ENCODE data around the gene PIEZO1. TPM values are rescaled to one million over a fixed set of nuclear protein-coding genes. Genes with fewer than 3 reads are reported as not detected.

PIEZO1 gene
- total RNA-seq, 2 experiments from 2014 or later, result 269 to 347 TPM

- DNase-seq (peak; percentile 71), ATAC-seq (peak; percentile 20)
- Mint-ChIP-seq H3K36me3 (peaks cover 40% of the 10 kb centered on the region), H3K27ac (peak overlapping the region; percentile 81), H3K4me1 (peaks cover 46% of the 10 kb centered on the region), H3K27me3 (no peaks in the 10 kb centered on the region), H3K9me3 (ENCODE audit: low read depth) (no peaks in the 10 kb centered on the region), H3K4me3 (peak overlapping the region; percentile 82)
- CTCF ChIA-PET, result interaction anchor here (1.0 to 2.5 kb wide), 2 partner anchors 21 to 68 kb away, joined by 5 read pairs; no protein-coding TSS in a partner anchor
Measured at GRCh38 chr16:88804552-88805339, 19.7 kb upstream of the PIEZO1 start.

- H3K27me3 Mint-ChIP-seq, result no peaks in the 10 kb centered on the region
- CTCF ChIA-PET, result interaction anchor here (1.7 to 2.5 kb wide), 4 partner anchors 10 to 67 kb away, joined by 4 to 11 read pairs (median 5); no protein-coding TSS in a partner anchor
Measured at GRCh38 chr16:88804173-88804551, 19.1 kb upstream of the PIEZO1 start.

GRCh38 chr16:88803264-88803987, 18.4 kb upstream of the PIEZO1 start, which contains the start of gene CDT1:
TSS of gene CDT1 (plus strand) at chr16:88803789. CDS start at chr16:88803832, 43 bp downstream.
- Mint-ChIP-seq H3K27ac (peak within 1 kb of the TSS; percentile 88), H3K4me3 (peak within 1 kb of the TSS; percentile 82), H3K4me1 (peaks cover 44% of the 10 kb centered on the region), H3K27me3 (no peaks in the 10 kb centered on the region), H3K9me3 (ENCODE audit: low read depth) (no peaks in the 10 kb centered on the region), H3K36me3 (peaks cover 35% of the 10 kb centered on the region)
- peak; percentile 86 for DNase-seq
- CTCF ChIA-PET, result interaction anchor here (1.2 to 2.5 kb wide), 9 partner anchors 9 to 98 kb away, joined by 3 to 11 read pairs (median 4); partner anchors contain the start of gene PIEZO1
- peak; percentile 57 for ATAC-seq

More at GRCh38 chr16:88804173-88804551, 19.1 kb upstream of the PIEZO1 start:
- Mint-ChIP-seq H3K4me3 (peak overlapping the region; percentile 82), H3K36me3 (peaks cover 38% of the 10 kb centered on the region), H3K4me1 (peaks cover 47% of the 10 kb centered on the region), H3K27ac (peak overlapping the region; percentile 81), H3K9me3 (ENCODE audit: low read depth) (no peaks in the 10 kb centered on the region)
- ATAC-seq (no peak), DNase-seq (no peak)

GRCh38 chr16:88800277-88800592, 15.2 kb upstream of the PIEZO1 start:
- Mint-ChIP-seq H3K4me1 (peaks cover 31% of the 10 kb centered on the region), H3K9me3 (ENCODE audit: low read depth) (no peaks in the 10 kb centered on the region), H3K27me3 (no peaks in the 10 kb centered on the region), H3K36me3 (peaks cover 13% of the 10 kb centered on the region), H3K27ac (peak overlapping the region; percentile 7), H3K4me3 (peak overlapping the region; percentile 5)
- CTCF ChIA-PET, result interaction anchor here (0.6 to 3.5 kb wide), 6 partner anchors 13 to 115 kb away, joined by 3 to 20 read pairs (median 4); partner anchors contain the start of gene PIEZO1
- DNase-seq (no peak), ATAC-seq (no peak)

GRCh38 chr16:88799569-88800276, 14.7 kb upstream of the PIEZO1 start:
- CTCF ChIA-PET, result interaction anchor here (0.6 to 3.5 kb wide), 7 partner anchors 13 to 114 kb away, joined by 3 to 20 read pairs (median 4); partner anchors contain the start of gene PIEZO1
- peaks cover 33% of the 10 kb centered on the region for H3K4me1 Mint-ChIP-seq
- no peaks in the 10 kb centered on the region for H3K9me3 Mint-ChIP-seq (ENCODE audit: low read depth)
- H3K27ac Mint-ChIP-seq, result peak overlapping the region; percentile 7
- DNase-seq (peak; percentile 81), ATAC-seq (peak; percentile 14)
- peak overlapping the region; percentile 5 for H3K4me3 Mint-ChIP-seq
- H3K27me3 Mint-ChIP-seq, result no peaks in the 10 kb centered on the region
- peaks cover 9% of the 10 kb centered on the region for H3K36me3 Mint-ChIP-seq

- H3K27ac Mint-ChIP-seq, result no peak overlapping the region
- H3K4me1 Mint-ChIP-seq, result peaks cover 37% of the 10 kb centered on the region
- no peak overlapping the region for H3K4me3 Mint-ChIP-seq
- CTCF ChIA-PET, result interaction anchor here (1.0 to 3.5 kb wide), 4 partner anchors 14 to 114 kb away, joined by 3 to 20 read pairs (median 11); no protein-coding TSS in a partner anchor
- ATAC-seq, result no peak
- peaks cover 4% of the 10 kb centered on the region for H3K36me3 Mint-ChIP-seq
- no peak for DNase-seq
- no peaks in the 10 kb centered on the region for H3K9me3 Mint-ChIP-seq (ENCODE audit: low read depth)
- H3K27me3 Mint-ChIP-seq, result no peaks in the 10 kb centered on the region
Measured at GRCh38 chr16:88798772-88799455, 13.9 kb upstream of the PIEZO1 start.

- Mint-ChIP-seq H3K27ac (no peak overlapping the region), H3K9me3 (ENCODE audit: low read depth) (no peaks in the 10 kb centered on the region), H3K36me3 (peaks cover 4% of the 10 kb centered on the region), H3K27me3 (no peaks in the 10 kb centered on the region), H3K4me3 (no peak overlapping the region), H3K4me1 (peaks cover 44% of the 10 kb centered on the region)
- no peak for DNase-seq
- CTCF ChIA-PET, result interaction anchor here (1.7 to 3.5 kb wide), 2 partner anchors 16 to 61 kb away, joined by 8 to 19 read pairs; no protein-coding TSS in a partner anchor
- no peak for ATAC-seq
Measured at GRCh38 chr16:88798073-88798472, 13.1 kb upstream of the PIEZO1 start.

GRCh38 chr16:88796278-88796677, 11.3 kb upstream of the PIEZO1 start:
- Mint-ChIP-seq H3K36me3 (peaks cover 2% of the 10 kb centered on the region), H3K9me3 (ENCODE audit: low read depth) (no peaks in the 10 kb centered on the region), H3K27me3 (no peaks in the 10 kb centered on the region), H3K27ac (no peak overlapping the region), H3K4me3 (no peak overlapping the region), H3K4me1 (peaks cover 54% of the 10 kb centered on the region)
- CTCF ChIA-PET, result interaction anchor here (1.0 to 1.7 kb wide), 4 partner anchors 10 to 111 kb away, joined by 3 to 8 read pairs (median 5); partner anchors contain the start of gene PIEZO1
- no peak for DNase-seq
- no peak for ATAC-seq

GRCh38 chr16:88793251-88793954, 8.4 kb upstream of the PIEZO1 start:
- Mint-ChIP-seq H3K4me3 (peak overlapping the region; percentile 15), H3K4me1 (peaks cover 51% of the 10 kb centered on the region), H3K36me3 (no peaks in the 10 kb centered on the region), H3K27me3 (no peaks in the 10 kb centered on the region), H3K27ac (peak overlapping the region; percentile 62), H3K9me3 (ENCODE audit: low read depth) (no peaks in the 10 kb centered on the region)
- ATAC-seq (peak; percentile 50), DNase-seq (no peak)
- CTCF ChIA-PET, result interaction anchor here (1.3 to 2.8 kb wide), 6 partner anchors 8 to 64 kb away, joined by 3 to 8 read pairs (median 5); partner anchors contain the start of genes CDT1 and PIEZO1

- CTCF ChIA-PET, result interaction anchor here (1.3 to 2.8 kb wide), 4 partner anchors 8 to 50 kb away, joined by 3 to 8 read pairs (median 4); partner anchors contain the start of gene PIEZO1
- Mint-ChIP-seq H3K27me3 (no peaks in the 10 kb centered on the region), H3K27ac (peak overlapping the region; percentile 62), H3K36me3 (no peaks in the 10 kb centered on the region), H3K4me1 (peaks cover 51% of the 10 kb centered on the region), H3K9me3 (ENCODE audit: low read depth) (no peaks in the 10 kb centered on the region), H3K4me3 (no peak overlapping the region)
- ATAC-seq (no peak), DNase-seq (no peak)
Measured at GRCh38 chr16:88792668-88793250, 7.7 kb upstream of the PIEZO1 start.

- no peak for ATAC-seq
- Mint-ChIP-seq H3K36me3 (no peaks in the 10 kb centered on the region), H3K27ac (no peak overlapping the region), H3K9me3 (ENCODE audit: low read depth) (no peaks in the 10 kb centered on the region), H3K27me3 (no peaks in the 10 kb centered on the region), H3K4me3 (no peak overlapping the region), H3K4me1 (peaks cover 51% of the 10 kb centered on the region)
- CTCF ChIA-PET, result interaction anchor here (0.6 to 1.6 kb wide), 3 partner anchors 9 to 49 kb away, joined by 3 to 5 read pairs (median 3); partner anchors contain the start of gene APRT
- DNase-seq, result no peak
Measured at GRCh38 chr16:88792078-88792550, 7.1 kb upstream of the PIEZO1 start.
